Lower leg skin (tissue), 3 donors: ENCODE measurements around the gene LGI4.

Experiments used
- CTCF ChIP-seq, 3 donors: fragments of 450-650 bp; IDR thresholded peaks; one replicate each; pipeline ENCODE4 v1.5.1; 2016; ENCODE audit warnings: antibody characterized with exemption in 3 of 3, mild to moderate bottlenecking in 3 of 3, moderate library complexity in 2 of 3
- POLR2A ChIP-seq, 2 donors: fragments of 450-650 bp; IDR thresholded peaks; one replicate each; pipeline ENCODE4 v1.6.1; 2016 to 2017; ENCODE audit warnings: antibody characterized with exemption in 2 of 2, mild to moderate bottlenecking in 1 of 2, moderate library complexity in 1 of 2

GRCh38 chr19:35149463-35149862 lies 14.6 kb upstream of the LGI4 start:
- no peak for TF ChIP-seq CTCF (IDR thresholded peaks at IDR 0.05)
- TF ChIP-seq POLR2A (IDR thresholded peaks at IDR 0.05) = no peak
